H9 (cell line): Measurements from ENCODE around the gene ERICH6. TPM values are rescaled to one million over a fixed set of nuclear protein-coding genes. Genes with fewer than 3 reads are reported as not detected.

Experiments
- DNase-seq: peaks from one replicate; pipeline ENCODE4 v3.0.0-alpha.2; 2017
- H2AFZ ChIP-seq: one replicate; pipeline ENCODE4 v1.6.1; 2013; ENCODE audit warnings: mild to moderate bottlenecking, low read length, control low read depth, moderate library complexity
- H2AK5ac ChIP-seq: 2 replicates; pipeline ENCODE4 v1.6.1; 2013; ENCODE audit warnings: low read length, control low read depth, mixed read lengths; ENCODE audit not compliant: insufficient read length
- H2BK120ac ChIP-seq: one replicate; pipeline ENCODE4 v1.6.1; 2013; ENCODE audit warnings: low read depth, mild to moderate bottlenecking, low read length, control low read depth, inconsistent platforms; ENCODE audit not compliant: poor library complexity, severe bottlenecking
- H2BK12ac ChIP-seq: 2 replicates; pipeline ENCODE4 v1.6.1; 2013; ENCODE audit warnings: low read length, control low read depth, mixed read lengths, low read depth; ENCODE audit not compliant: insufficient read length
- H2BK15ac ChIP-seq: 2 replicates; pipeline ENCODE4 v1.6.1; 2013; ENCODE audit warnings: low read depth, low read length, control low read depth
- H2BK20ac ChIP-seq: one replicate; pipeline ENCODE4 v1.6.1; 2013; ENCODE audit warnings: low read depth, mild to moderate bottlenecking, low read length, control low read depth, inconsistent platforms; ENCODE audit not compliant: poor library complexity, severe bottlenecking
- H2BK5ac ChIP-seq: 2 replicates; pipeline ENCODE4 v1.6.1; 2013; ENCODE audit warnings: low read length, control low read depth, mixed read lengths; ENCODE audit not compliant: insufficient read length
- H3K14ac ChIP-seq: 2 replicates; pipeline ENCODE4 v1.6.1; 2013; ENCODE audit warnings: low read length, control low read depth; ENCODE audit not compliant: insufficient read depth
- H3K18ac ChIP-seq: 2 replicates; pipeline ENCODE4 v1.6.1; 2013; ENCODE audit warnings: low read depth, mild to moderate bottlenecking, mixed read lengths, low read length, control low read depth; ENCODE audit not compliant: insufficient read length
- H3K23ac ChIP-seq: 2 replicates; pipeline ENCODE4 v1.6.1; 2013; ENCODE audit warnings: low read length, control low read depth, mixed read lengths, low read depth; ENCODE audit not compliant: insufficient read length
- H3K23me2 ChIP-seq: 2 replicates; pipeline ENCODE4 v1.6.1; 2013; ENCODE audit warnings: low read depth, mild to moderate bottlenecking, mixed read lengths, low read length, control low read depth; ENCODE audit not compliant: insufficient read length, poor library complexity, severe bottlenecking
- H3K27ac ChIP-seq: 2 replicates; pipeline ENCODE4 v1.5.1; 2013; ENCODE audit warnings: low read length, control low read depth, mixed read lengths, low read depth; ENCODE audit not compliant: insufficient read length
- H3K27me3 ChIP-seq: 2 replicates; pipeline ENCODE4 v1.6.1; 2013; ENCODE audit warnings: low read length, control low read depth, inconsistent platforms; ENCODE audit not compliant: insufficient read depth
- H3K4ac ChIP-seq: 2 replicates; pipeline ENCODE4 v1.6.1; 2013; ENCODE audit warnings: low read depth, mild to moderate bottlenecking, control low read depth, inconsistent platforms, low read length, moderate library complexity
- H3K4me1 ChIP-seq: 2 replicates; pipeline ENCODE4 v1.6.1; 2013; ENCODE audit warnings: low read length, control low read depth, inconsistent platforms; ENCODE audit not compliant: insufficient read depth
- H3K4me2 ChIP-seq: 2 replicates; pipeline ENCODE4 v1.6.1; 2013; ENCODE audit warnings: low read length, control low read depth, mixed read lengths; ENCODE audit not compliant: insufficient read length, insufficient read depth
- H3K56ac ChIP-seq: 2 replicates; pipeline ENCODE4 v1.6.1; 2013; ENCODE audit warnings: low read depth, mild to moderate bottlenecking, mixed read lengths, low read length, control low read depth; ENCODE audit not compliant: insufficient read length
- H3K79me1 ChIP-seq: 2 replicates; pipeline ENCODE4 v1.6.1; 2013; ENCODE audit warnings: low read depth, mild to moderate bottlenecking, moderate library complexity, low read length, control low read depth, inconsistent platforms; ENCODE audit not compliant: insufficient read depth, poor library complexity, severe bottlenecking
- H3K79me2 ChIP-seq: 2 replicates; pipeline ENCODE4 v1.6.1; 2013; ENCODE audit warnings: low read length, control low read depth, inconsistent platforms; ENCODE audit not compliant: insufficient read depth
- H3K9ac ChIP-seq: 2 replicates; pipeline ENCODE4 v1.6.1; 2013; ENCODE audit warnings: low read length, control low read depth, mixed read lengths; ENCODE audit not compliant: insufficient read length; ENCODE audit errors: extremely low read depth
- H3K9me3 ChIP-seq: one replicate; pipeline ENCODE4 v1.6.1; 2013; ENCODE audit warnings: low read depth, low read length, inconsistent platforms; ENCODE audit not compliant: control insufficient read depth
- H3T11ph ChIP-seq: one replicate; pipeline ENCODE4 v1.6.1; 2013; ENCODE audit warnings: mild to moderate bottlenecking, low read length, control low read depth, inconsistent platforms
- H4K20me1 ChIP-seq: one replicate; pipeline ENCODE4 v1.6.1; 2013; ENCODE audit not compliant: control insufficient read depth, insufficient read length, insufficient read depth
- H4K5ac ChIP-seq: 2 replicates; pipeline ENCODE4 v1.6.1; 2013; ENCODE audit warnings: low read depth, mild to moderate bottlenecking, mixed read lengths, low read length, control low read depth; ENCODE audit not compliant: insufficient read length
- H4K8ac ChIP-seq: replicated peaks from 2 replicates; pipeline ENCODE4 v1.6.1; 2013; ENCODE audit warnings: low read length, control low read depth, mixed read lengths, low read depth; ENCODE audit not compliant: insufficient read length
- H4K91ac ChIP-seq: 2 replicates; pipeline ENCODE4 v1.6.1; 2013; ENCODE audit warnings: low read depth, mild to moderate bottlenecking, moderate library complexity, mixed read lengths, low read length, control low read depth; ENCODE audit not compliant: insufficient read length
- H3K27ac Mint-ChIP-seq, 3 experiments: 2 replicates in 2 of 3; 3 replicates in 1 of 3; pipeline ENCODE4 v1.8.0; 2020 to 2021; ENCODE audit warnings: mixed read lengths in 3 of 3, mild to moderate bottlenecking in 1 of 3, moderate library complexity in 1 of 3
- H3K27me3 Mint-ChIP-seq: 2 replicates; pipeline ENCODE4 v1.8.0; 2021; ENCODE audit warnings: low read depth, mild to moderate bottlenecking, moderate library complexity, mixed read lengths
- H3K36me3 Mint-ChIP-seq, 3 experiments: 2 replicates in 2 of 3; 3 replicates in 1 of 3; pipeline ENCODE4 v1.8.0; 2020 to 2021; ENCODE audit warnings: low read depth in 3 of 3, mixed read lengths in 3 of 3; ENCODE audit not compliant: insufficient read depth in 1 of 3
- H3K4me1 Mint-ChIP-seq, 2 experiments: 2 replicates each; pipeline ENCODE4 v1.8.0; 2020; ENCODE audit warnings: mixed read lengths in 2 of 2
- H3K4me3 Mint-ChIP-seq, 2 experiments: 2 replicates in 1 of 2; 3 replicates in 1 of 2; pipeline ENCODE4 v1.8.0; 2020 to 2021; ENCODE audit warnings: mild to moderate bottlenecking in 2 of 2, mixed read lengths in 2 of 2, moderate library complexity in 1 of 2
- H3K9me3 Mint-ChIP-seq, 2 experiments: 2 replicates in 1 of 2; 3 replicates in 1 of 2; pipeline ENCODE4 v1.8.0; 2020; ENCODE audit warnings: mild to moderate bottlenecking in 2 of 2, mixed read lengths in 2 of 2, moderate library complexity in 1 of 2
- WGBS: extraction: QIAGEN DNeasy Blood & Tissue Kit; methylation state at CpG from one replicate; pipeline ENCODE4 v1.1.7; 2013; ENCODE audit warnings: missing lambda C conversion rate, low lambda C conversion rate, mixed read lengths; ENCODE audit not compliant: insufficient read length; ENCODE audit errors: extremely low coverage; 5-methylcytosine and 5-hydroxymethylcytosine counted together
- total RNA-seq: library from RNA; stranded (reverse); gene quantifications from 2 replicates; pipeline ENCODE4 v1.2.1, GENCODE V29; 2021
- TF ChIP-seq, protein P1 (sequence below): fragments of 200-600 bp; sonication (generic); conservative IDR thresholded peaks from 3 replicates; pipeline ENCODE4 v1.8.0; 2021; ENCODE audit warnings: antibody characterized with exemption, mild to moderate bottlenecking

Gene ERICH6
- total RNA-seq, 1 experiment from 2014 or later: not detected

DNA sequence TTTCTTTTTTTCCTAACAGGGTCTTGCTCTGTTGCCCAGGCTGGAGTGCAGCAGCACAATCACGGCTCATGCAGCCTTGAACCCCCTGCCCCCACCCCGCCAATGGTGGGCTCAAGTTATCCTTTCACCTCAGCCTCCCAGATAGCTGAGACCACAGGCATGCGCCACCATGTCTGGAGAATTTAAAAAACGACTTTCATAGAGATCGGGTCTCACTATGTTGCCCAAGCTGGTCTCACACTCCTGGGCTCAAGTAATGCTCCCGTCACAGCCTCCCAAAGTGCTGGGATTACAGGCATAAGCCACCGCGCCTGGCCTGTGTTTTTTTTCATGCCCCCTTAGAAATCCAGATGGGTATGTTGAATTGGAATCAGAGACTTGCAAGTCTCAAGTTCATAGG is 40.3 kb downstream of the ERICH6 start:
- TF ChIP-seq, protein P1, sequence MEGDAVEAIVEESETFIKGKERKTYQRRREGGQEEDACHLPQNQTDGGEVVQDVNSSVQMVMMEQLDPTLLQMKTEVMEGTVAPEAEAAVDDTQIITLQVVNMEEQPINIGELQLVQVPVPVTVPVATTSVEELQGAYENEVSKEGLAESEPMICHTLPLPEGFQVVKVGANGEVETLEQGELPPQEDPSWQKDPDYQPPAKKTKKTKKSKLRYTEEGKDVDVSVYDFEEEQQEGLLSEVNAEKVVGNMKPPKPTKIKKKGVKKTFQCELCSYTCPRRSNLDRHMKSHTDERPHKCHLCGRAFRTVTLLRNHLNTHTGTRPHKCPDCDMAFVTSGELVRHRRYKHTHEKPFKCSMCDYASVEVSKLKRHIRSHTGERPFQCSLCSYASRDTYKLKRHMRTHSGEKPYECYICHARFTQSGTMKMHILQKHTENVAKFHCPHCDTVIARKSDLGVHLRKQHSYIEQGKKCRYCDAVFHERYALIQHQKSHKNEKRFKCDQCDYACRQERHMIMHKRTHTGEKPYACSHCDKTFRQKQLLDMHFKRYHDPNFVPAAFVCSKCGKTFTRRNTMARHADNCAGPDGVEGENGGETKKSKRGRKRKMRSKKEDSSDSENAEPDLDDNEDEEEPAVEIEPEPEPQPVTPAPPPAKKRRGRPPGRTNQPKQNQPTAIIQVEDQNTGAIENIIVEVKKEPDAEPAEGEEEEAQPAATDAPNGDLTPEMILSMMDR: no peak
- Histone ChIP-seq H3K27ac (no peak overlapping the region), H4K5ac (no peak overlapping the region)

More for the DNA sequence above, 40.3 kb downstream of the ERICH6 start:
- Histone ChIP-seq H4K20me1 (no peaks in the 10 kb centered on the region), H2BK15ac (no peak overlapping the region), H3K9ac (no peak overlapping the region), H3K27me3 (no peaks in the 10 kb centered on the region), H3K4me1 (no peaks in the 10 kb centered on the region), H2BK20ac (no peak overlapping the region), H2BK12ac (no peak overlapping the region), H3K18ac (no peak overlapping the region), H3K4me2 (no peak overlapping the region), H3K56ac (no peak overlapping the region), H4K8ac (no peak overlapping the region), H3K79me2 (no peaks in the 10 kb centered on the region), H3K14ac (no peak overlapping the region), H2BK5ac (no peak overlapping the region), H3K79me1 (no peaks in the 10 kb centered on the region), H3K23me2 (no peaks in the 10 kb centered on the region), H2BK120ac (no peak overlapping the region), H3T11ph (no peak overlapping the region), H3K9me3 (no peaks in the 10 kb centered on the region), H3K23ac (no peak overlapping the region), H2AFZ (no peak overlapping the region), H3K4ac (no peak overlapping the region), H2AK5ac (no peak overlapping the region), H4K91ac (no peak overlapping the region)
- Mint-ChIP-seq H3K27ac (no peak overlapping the region), H3K27me3 (no peaks in the 10 kb centered on the region), H3K9me3 (no peaks in the 10 kb centered on the region), H3K4me3 (no peak overlapping the region), H3K4me1 (no peaks in the 10 kb centered on the region), H3K36me3 (no peaks in the 10 kb centered on the region)
- no peak for DNase-seq
- WGBS: no CpG with 5 or more reads among the region's 8 CpGs
